ENCODE results near the gene MFSD2B.

GRCh38 chr2:24038786-24039499 lies 29.1 kb downstream of the MFSD2B start:
- TF ChIP-seq EZH2 (IDR thresholded peaks at IDR 0.05; ENCODE audit: borderline replicate concordance, low read depth, low read length, severe bottlenecking), result no peak
- TF ChIP-seq, protein P1, sequence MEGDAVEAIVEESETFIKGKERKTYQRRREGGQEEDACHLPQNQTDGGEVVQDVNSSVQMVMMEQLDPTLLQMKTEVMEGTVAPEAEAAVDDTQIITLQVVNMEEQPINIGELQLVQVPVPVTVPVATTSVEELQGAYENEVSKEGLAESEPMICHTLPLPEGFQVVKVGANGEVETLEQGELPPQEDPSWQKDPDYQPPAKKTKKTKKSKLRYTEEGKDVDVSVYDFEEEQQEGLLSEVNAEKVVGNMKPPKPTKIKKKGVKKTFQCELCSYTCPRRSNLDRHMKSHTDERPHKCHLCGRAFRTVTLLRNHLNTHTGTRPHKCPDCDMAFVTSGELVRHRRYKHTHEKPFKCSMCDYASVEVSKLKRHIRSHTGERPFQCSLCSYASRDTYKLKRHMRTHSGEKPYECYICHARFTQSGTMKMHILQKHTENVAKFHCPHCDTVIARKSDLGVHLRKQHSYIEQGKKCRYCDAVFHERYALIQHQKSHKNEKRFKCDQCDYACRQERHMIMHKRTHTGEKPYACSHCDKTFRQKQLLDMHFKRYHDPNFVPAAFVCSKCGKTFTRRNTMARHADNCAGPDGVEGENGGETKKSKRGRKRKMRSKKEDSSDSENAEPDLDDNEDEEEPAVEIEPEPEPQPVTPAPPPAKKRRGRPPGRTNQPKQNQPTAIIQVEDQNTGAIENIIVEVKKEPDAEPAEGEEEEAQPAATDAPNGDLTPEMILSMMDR (IDR thresholded peaks at IDR 0.05; ENCODE audit: extremely low read depth in 1 of 2, insufficient read depth in 1 of 2, low read depth in 1 of 2, low read length in 2 of 2), result no peak
